ENCODE results near the gene MDC1. TPM values are rescaled to one million over a fixed set of nuclear protein-coding genes. Genes with fewer than 3 reads are reported as not detected.

Gene MDC1
- total RNA-seq, 2 experiments from 2014 or later, result 50.5 to 56.8 TPM

DNA sequence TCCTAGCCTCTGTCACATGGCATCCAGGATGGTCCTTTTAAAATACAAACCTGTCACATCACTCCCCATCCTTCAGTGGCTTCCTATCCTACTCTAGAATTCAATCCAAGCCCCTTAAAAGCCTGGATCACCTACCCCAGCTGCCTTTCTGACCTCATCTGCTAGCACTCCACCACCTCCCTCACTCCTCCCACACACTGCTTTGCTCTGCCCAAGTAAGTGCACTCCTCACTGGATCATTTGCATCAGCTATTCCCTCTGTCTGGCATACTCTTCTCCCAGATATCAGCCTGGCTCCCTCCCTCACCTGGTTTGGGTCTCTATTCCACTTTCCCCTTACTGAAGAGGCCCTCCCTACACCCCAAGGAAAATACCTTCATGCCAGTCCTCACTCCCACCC lies 59.6 kb downstream of the MDC1 start:
- no peak overlapping the region for H3K4me3 Mint-ChIP-seq
- ChIA-PET CTCF (no interaction called here), POLR2A (interaction anchor here (1.5 kb wide), 1 partner anchor 42 kb away, joined by 3 read pairs; no protein-coding TSS in a partner anchor)
- no peak overlapping the region for H3K27ac ChIP-seq (ENCODE audit: low read depth in 1 of 2, low read length in 2 of 2)
- no peak overlapping the region for H3K27ac Mint-ChIP-seq
- no peak for DNase-seq
- no peaks in the 10 kb centered on the region for H3K9me3 ChIP-seq (ENCODE audit: control insufficient read depth in 1 of 2, insufficient read depth in 1 of 2, low read length in 2 of 2)
- TF ChIP-seq, protein P1, sequence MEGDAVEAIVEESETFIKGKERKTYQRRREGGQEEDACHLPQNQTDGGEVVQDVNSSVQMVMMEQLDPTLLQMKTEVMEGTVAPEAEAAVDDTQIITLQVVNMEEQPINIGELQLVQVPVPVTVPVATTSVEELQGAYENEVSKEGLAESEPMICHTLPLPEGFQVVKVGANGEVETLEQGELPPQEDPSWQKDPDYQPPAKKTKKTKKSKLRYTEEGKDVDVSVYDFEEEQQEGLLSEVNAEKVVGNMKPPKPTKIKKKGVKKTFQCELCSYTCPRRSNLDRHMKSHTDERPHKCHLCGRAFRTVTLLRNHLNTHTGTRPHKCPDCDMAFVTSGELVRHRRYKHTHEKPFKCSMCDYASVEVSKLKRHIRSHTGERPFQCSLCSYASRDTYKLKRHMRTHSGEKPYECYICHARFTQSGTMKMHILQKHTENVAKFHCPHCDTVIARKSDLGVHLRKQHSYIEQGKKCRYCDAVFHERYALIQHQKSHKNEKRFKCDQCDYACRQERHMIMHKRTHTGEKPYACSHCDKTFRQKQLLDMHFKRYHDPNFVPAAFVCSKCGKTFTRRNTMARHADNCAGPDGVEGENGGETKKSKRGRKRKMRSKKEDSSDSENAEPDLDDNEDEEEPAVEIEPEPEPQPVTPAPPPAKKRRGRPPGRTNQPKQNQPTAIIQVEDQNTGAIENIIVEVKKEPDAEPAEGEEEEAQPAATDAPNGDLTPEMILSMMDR (IDR thresholded peaks at IDR 0.05), result no peak
- no peaks in the 10 kb centered on the region for H3K27me3 Mint-ChIP-seq
- intact Hi-C loops (cut with DNase I, micrococcal nuclease), result no loop called here
- no peaks in the 10 kb centered on the region for H3K4me1 Mint-ChIP-seq (ENCODE audit: low read depth)
- no peak for ATAC-seq (ENCODE audit: poor library complexity)
- peaks cover 85% of the 10 kb centered on the region for H3K36me3 ChIP-seq (ENCODE audit: insufficient read depth, low read length)
- H3K4me3 ChIP-seq (ENCODE audit: low read length), result no peak overlapping the region
- no peaks in the 10 kb centered on the region for H3K4me1 ChIP-seq (ENCODE audit: insufficient read depth, low read length)
- H3K9me3 Mint-ChIP-seq, result no peaks in the 10 kb centered on the region
- H3K36me3 Mint-ChIP-seq (ENCODE audit: low read depth), result peaks cover 89% of the 10 kb centered on the region
- H3K27me3 ChIP-seq (ENCODE audit: control insufficient read depth in 1 of 2, insufficient read depth in 2 of 2, low read length in 2 of 2), result no peaks in the 10 kb centered on the region

DNA sequence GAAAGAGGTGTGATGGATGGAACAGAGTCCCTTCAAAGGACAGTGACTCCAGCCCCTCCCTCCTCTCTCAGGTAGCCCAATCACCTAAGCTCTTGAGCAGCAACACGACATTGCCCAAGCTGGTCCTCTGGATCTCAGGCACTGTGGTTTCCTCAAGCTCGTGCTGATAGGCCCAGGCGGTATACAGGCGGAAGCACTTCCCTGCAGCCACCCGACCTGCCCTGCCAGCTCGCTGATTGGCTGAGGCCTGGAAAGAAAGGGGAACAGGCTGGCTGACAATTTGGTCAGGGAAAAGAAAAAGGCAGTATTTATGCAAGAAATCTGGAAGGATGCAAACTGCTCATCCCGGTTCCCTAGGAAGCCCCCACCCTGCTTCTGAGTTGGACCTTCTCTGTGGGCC lies 60.6 kb downstream of the MDC1 start:
- peak in 2 of 14 experiments; percentile 34 to 39 for DNase-seq
- H3K27ac Mint-ChIP-seq, result no peak overlapping the region
- H3K9me3 Mint-ChIP-seq, result no peaks in the 10 kb centered on the region
- CTCF ChIA-PET, result interaction anchor here (0.7 kb wide), 1 partner anchor 203 kb away, joined by 3 read pairs; no protein-coding TSS in a partner anchor
- intact Hi-C loops (cut with DNase I, micrococcal nuclease), result no loop called here
- peaks cover 89% of the 10 kb centered on the region for H3K36me3 Mint-ChIP-seq (ENCODE audit: low read depth)
- no peaks in the 10 kb centered on the region for H3K27me3 Mint-ChIP-seq
- no peaks in the 10 kb centered on the region for H3K4me1 ChIP-seq (ENCODE audit: insufficient read depth, low read length)
- TF ChIP-seq, protein P1 (IDR thresholded peaks at IDR 0.05), result no peak
- H3K9me3 ChIP-seq (ENCODE audit: control insufficient read depth in 1 of 2, insufficient read depth in 1 of 2, low read length in 2 of 2), result no peaks in the 10 kb centered on the region
- no peak overlapping the region for H3K27ac ChIP-seq (ENCODE audit: low read depth in 1 of 2, low read length in 2 of 2)
- no peaks in the 10 kb centered on the region for H3K4me1 Mint-ChIP-seq (ENCODE audit: low read depth)
- no peak overlapping the region for H3K4me3 ChIP-seq (ENCODE audit: low read length)
- ATAC-seq (ENCODE audit: poor library complexity), result no peak
- POLR2A ChIA-PET, result interaction anchor here (0.5 to 1.5 kb wide), 3 partner anchors 41 to 638 kb away, joined by 3 read pairs; no protein-coding TSS in a partner anchor
- H3K27me3 ChIP-seq (ENCODE audit: control insufficient read depth in 1 of 2, insufficient read depth in 2 of 2, low read length in 2 of 2), result no peaks in the 10 kb centered on the region
- H3K36me3 ChIP-seq (ENCODE audit: insufficient read depth, low read length), result peaks cover 85% of the 10 kb centered on the region
- H3K4me3 Mint-ChIP-seq, result no peak overlapping the region

DNA sequence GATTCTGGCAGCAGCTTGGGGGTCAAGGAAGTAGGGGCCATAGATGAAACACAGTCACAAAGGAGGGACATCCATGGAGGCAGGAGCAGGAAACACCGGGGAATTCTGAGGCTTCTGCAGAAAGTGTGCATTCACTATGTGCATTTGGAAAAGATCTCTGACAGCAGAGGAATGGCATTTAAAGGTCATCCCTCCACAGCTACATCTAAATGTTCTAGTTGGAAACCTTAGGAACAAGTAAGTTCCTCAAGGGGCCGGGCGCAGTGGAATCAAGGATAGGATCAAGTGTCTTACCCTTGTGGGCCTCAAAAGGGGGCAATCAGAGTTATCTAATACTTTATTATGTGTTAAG lies 61.4 kb downstream of the MDC1 start:
- CTCF ChIA-PET, result no interaction called here
- no peak for DNase-seq
- TF ChIP-seq, protein P1 (IDR thresholded peaks at IDR 0.05), result no peak
- Mint-ChIP-seq H3K27ac (no peak overlapping the region), H3K36me3 (ENCODE audit: low read depth) (peaks cover 92% of the 10 kb centered on the region), H3K4me1 (ENCODE audit: low read depth) (no peaks in the 10 kb centered on the region), H3K9me3 (no peaks in the 10 kb centered on the region), H3K27me3 (no peaks in the 10 kb centered on the region), H3K4me3 (no peak overlapping the region)
- intact Hi-C loops (cut with DNase I, micrococcal nuclease), result no loop called here
- Histone ChIP-seq H3K27ac (ENCODE audit: low read depth in 1 of 2, low read length in 2 of 2) (no peak overlapping the region), H3K27me3 (ENCODE audit: control insufficient read depth in 1 of 2, insufficient read depth in 2 of 2, low read length in 2 of 2) (no peaks in the 10 kb centered on the region), H3K9me3 (ENCODE audit: control insufficient read depth in 1 of 2, insufficient read depth in 1 of 2, low read length in 2 of 2) (no peaks in the 10 kb centered on the region), H3K4me3 (ENCODE audit: low read length) (no peak overlapping the region), H3K4me1 (ENCODE audit: insufficient read depth, low read length) (no peaks in the 10 kb centered on the region), H3K36me3 (ENCODE audit: insufficient read depth, low read length) (peaks cover 88% of the 10 kb centered on the region)
- POLR2A ChIA-PET, result no interaction called here
- ATAC-seq (ENCODE audit: poor library complexity), result no peak

All from CD4-positive, alpha-beta T cell (primary cell).